Stomach (tissue), 4 donors: ENCODE measurements around the gene GADD45G.

Experiments
- EP300 ChIP-seq: sonication (generic); formaldehyde crosslinking; IDR thresholded peaks from one replicate; pipeline ENCODE4 v1.6.1; 2017; ENCODE audit warnings: antibody characterized with exemption
- POLR2A ChIP-seq, 4 donors: fragments of 450-650 bp; IDR thresholded peaks; one replicate each; pipeline ENCODE4 v1.6.1; 2016; ENCODE audit warnings: antibody characterized with exemption in 4 of 4, control low read depth in 2 of 4, mild to moderate bottlenecking in 1 of 4, moderate library complexity in 1 of 4
- POLR2AphosphoS5 ChIP-seq, 3 donors: sonication (generic); formaldehyde crosslinking; IDR thresholded peaks; one replicate each; pipeline ENCODE4 v1.6.1; 2016; ENCODE audit warnings: antibody characterized with exemption in 3 of 3
- TF ChIP-seq, protein P1 (sequence below), 7 experiments: fragments of 450-650 bp in 4 of 7; fragments of 200-600 bp in 3 of 7; sonication (generic) in 3 of 7; IDR thresholded peaks; one replicate each; pipeline ENCODE4 v1.5.1; 2016 to 2019; ENCODE audit warnings: antibody characterized with exemption in 7 of 7, control low read depth in 2 of 7, mild to moderate bottlenecking in 1 of 7

- TF ChIP-seq EP300 (no peak), POLR2AphosphoS5 (IDR thresholded peaks at IDR 0.05) (no peak), POLR2A (IDR thresholded peaks at IDR 0.05) (no peak)
- TF ChIP-seq, protein P1, sequence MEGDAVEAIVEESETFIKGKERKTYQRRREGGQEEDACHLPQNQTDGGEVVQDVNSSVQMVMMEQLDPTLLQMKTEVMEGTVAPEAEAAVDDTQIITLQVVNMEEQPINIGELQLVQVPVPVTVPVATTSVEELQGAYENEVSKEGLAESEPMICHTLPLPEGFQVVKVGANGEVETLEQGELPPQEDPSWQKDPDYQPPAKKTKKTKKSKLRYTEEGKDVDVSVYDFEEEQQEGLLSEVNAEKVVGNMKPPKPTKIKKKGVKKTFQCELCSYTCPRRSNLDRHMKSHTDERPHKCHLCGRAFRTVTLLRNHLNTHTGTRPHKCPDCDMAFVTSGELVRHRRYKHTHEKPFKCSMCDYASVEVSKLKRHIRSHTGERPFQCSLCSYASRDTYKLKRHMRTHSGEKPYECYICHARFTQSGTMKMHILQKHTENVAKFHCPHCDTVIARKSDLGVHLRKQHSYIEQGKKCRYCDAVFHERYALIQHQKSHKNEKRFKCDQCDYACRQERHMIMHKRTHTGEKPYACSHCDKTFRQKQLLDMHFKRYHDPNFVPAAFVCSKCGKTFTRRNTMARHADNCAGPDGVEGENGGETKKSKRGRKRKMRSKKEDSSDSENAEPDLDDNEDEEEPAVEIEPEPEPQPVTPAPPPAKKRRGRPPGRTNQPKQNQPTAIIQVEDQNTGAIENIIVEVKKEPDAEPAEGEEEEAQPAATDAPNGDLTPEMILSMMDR (IDR thresholded peaks at IDR 0.05), result no peak
Observed at GRCh38 chr9:89638359-89638758, 33.5 kb downstream of the GADD45G start.
